C4-2B (cell line): ENCODE results near the gene RIMBP3C.
"Not testable (repeated sequence)": the region's sequence is repeated elsewhere in the genome, so short reads cannot be mapped to it uniquely, and the experiment has no call there.

Source experiments
- H3K27ac ChIP-seq: fragments of 450-650 bp; 2 replicates; pipeline ENCODE4 v1.5.1; 2017
- CTCF ChIP-seq: fragments of 450-650 bp; conservative IDR thresholded peaks from 2 replicates; pipeline ENCODE4 v1.5.1; 2017; ENCODE audit warnings: mild to moderate bottlenecking
- ZFX ChIP-seq: fragments of 450-650 bp; IDR thresholded peaks from 2 replicates; pipeline ENCODE4 v1.6.1; 2017

RIMBP3C gene

GRCh38 chr22:21568347-21569075, 17.2 kb upstream of the RIMBP3C start:
- TF ChIP-seq CTCF, result no peak
- no peak for TF ChIP-seq ZFX
- peak overlapping the region; percentile 98 for H3K27ac ChIP-seq

- no peak for TF ChIP-seq CTCF
- TF ChIP-seq ZFX, result peak; percentile 100
- peak within 1 kb of the TSS; percentile 98 for H3K27ac ChIP-seq
These were observed 16.4 kb upstream of the RIMBP3C start, which contains the start of gene UBE2L3 for GRCh38 chr22:21567456-21568346. Gene UBE2L3, plus strand, starts transcription at chr22:21567714. Its CDS starts 31 bp downstream, at chr22:21567745.

- TF ChIP-seq CTCF (no peak), ZFX (no peak)
- no peak overlapping the region for H3K27ac ChIP-seq
These were observed 13.2 kb upstream of the RIMBP3C start for GRCh38 chr22:21564411-21564810.

GRCh38 chr22:21563912-21564311, 12.7 kb upstream of the RIMBP3C start:
- no peak overlapping the region for H3K27ac ChIP-seq
- TF ChIP-seq CTCF (no peak), ZFX (no peak)

- H3K27ac ChIP-seq, result not testable (repeated sequence)
These were observed 9.4 kb upstream of the RIMBP3C start for GRCh38 chr22:21560657-21561056.

GRCh38 chr22:21559345-21560125, 8.3 kb upstream of the RIMBP3C start:
- H3K27ac ChIP-seq, result not testable (repeated sequence)

- not testable (repeated sequence) for H3K27ac ChIP-seq
These were observed 598 bp downstream of the RIMBP3C start for GRCh38 chr22:21550678-21551047.

- not testable (repeated sequence) for H3K27ac ChIP-seq
These were observed 1.1 kb downstream of the RIMBP3C start for GRCh38 chr22:21550008-21550677.

GRCh38 chr22:21549558-21549957, 1.7 kb downstream of the RIMBP3C start:
- H3K27ac ChIP-seq, result not testable (repeated sequence)

- not testable (repeated sequence) for H3K27ac ChIP-seq
These were observed 6.6 kb downstream of the RIMBP3C start for GRCh38 chr22:21544432-21545322.

GRCh38 chr22:21539862-21540261, 11.4 kb downstream of the RIMBP3C start:
- H3K27ac ChIP-seq, result not testable (repeated sequence)

- not testable (repeated sequence) for H3K27ac ChIP-seq
These were observed 18.2 kb downstream of the RIMBP3C start for GRCh38 chr22:21532863-21533648.

- H3K27ac ChIP-seq, result not testable (repeated sequence)
These were observed 19.7 kb downstream of the RIMBP3C start for GRCh38 chr22:21531525-21531924.
